ENCODE data around the gene ALDH1L1. TPM values are rescaled to one million over a fixed set of nuclear protein-coding genes. Genes with fewer than 3 reads are reported as not detected.

The ALDH1L1 gene
- total RNA-seq, 1 donor from 2014 or later = 7.7 TPM

DNA sequence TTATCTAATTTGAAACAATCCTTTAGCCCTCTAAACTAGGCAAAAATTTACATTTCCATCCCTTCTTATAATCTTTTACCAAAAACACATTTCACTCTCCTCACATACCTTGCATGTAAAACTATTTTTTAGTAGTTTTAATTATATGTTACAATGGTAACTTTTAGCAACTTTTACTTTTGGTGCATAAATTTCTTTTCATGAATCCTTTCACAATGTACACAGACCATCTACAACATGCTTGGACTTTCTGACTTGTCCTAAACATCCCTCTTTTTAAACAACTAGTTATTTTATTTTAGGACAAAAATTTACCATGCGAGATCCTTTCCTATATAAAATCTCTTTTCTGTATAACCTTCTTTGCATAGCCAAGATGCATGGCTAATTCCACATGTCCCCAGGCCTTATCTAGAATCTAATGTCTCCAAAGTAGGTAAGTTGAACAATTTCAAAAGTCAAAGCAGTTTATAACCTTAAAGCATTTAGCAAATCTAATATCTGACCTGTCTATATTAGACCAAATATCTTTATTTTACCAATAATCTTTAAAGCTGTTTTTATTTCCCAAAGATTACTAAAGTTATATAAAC, 14.4 kb upstream of the ALDH1L1 start:
- DNase-seq = no peak

GRCh38 chr3:126191246-126191645, 10.9 kb upstream of the ALDH1L1 start:
- DNase-seq = no peak

- no peak for DNase-seq
Measured at GRCh38 chr3:126187920-126188319, 7.5 kb upstream of the ALDH1L1 start.

DNA sequence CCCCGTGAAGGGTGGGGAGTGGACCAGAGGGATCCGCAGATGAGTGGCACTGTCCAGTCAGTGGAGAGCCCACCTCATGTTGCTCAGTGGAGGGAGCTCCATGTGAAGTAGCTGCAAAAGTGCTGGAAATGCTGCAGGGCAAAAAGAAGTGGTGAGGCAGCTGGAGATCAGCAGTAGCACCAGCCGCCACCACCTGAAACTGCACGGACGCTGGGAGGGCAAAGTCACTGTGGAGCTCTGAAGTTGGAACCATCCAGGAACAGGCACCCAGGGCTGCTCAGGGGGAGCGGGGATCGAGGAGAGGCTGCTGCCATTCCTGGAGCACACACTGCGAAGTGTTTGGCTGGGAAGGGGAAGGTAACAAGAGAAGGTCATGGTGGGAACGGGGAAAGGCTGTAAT, 6.4 kb upstream of the ALDH1L1 start:
- DNase-seq = no peak

- DNase-seq = no peak
Measured at GRCh38 chr3:126186271-126186670, 5.9 kb upstream of the ALDH1L1 start.

DNA sequence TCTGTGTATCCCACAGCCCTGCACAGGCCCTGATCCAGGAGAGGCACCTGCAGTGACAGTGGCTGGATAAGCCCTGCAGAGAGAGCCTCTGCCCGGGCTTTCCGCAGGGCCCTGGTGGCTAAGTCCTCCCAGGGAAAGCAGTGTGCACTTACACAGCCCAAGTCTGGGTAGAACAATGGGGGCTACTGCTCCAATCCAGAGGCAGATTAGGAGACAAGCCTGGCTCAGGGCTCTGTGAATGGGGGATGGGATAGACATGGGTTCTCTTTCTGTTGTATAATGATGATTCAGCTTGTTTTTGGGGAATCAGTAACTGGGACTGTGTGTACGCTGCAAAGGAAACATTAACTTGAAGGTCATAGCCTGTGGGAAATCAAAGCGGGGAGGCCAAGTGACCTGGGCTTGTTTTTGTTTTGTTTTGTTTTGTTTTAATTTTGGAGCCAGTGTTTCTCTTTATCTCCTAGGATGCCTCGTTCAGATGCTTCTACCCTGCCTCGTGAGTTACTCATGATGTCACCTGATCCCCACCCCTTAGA, 4.1 kb upstream of the ALDH1L1 start:
- no peak for DNase-seq

DNA sequence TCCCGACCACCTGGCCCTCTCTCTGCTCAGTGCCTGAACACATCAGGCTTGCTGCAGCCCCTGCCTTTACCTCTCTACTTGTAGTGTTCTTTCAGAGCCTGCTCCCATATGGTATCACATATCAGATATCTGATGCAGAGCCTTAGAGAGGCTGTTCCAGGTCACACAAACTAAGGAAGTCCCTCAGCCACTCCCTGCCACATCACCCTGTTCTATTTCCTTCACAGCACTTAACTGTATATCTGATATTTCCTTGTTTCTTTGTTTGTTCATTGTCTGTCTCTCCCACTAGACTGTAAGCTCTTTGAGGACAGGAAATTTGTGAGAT, 976 bp upstream of the ALDH1L1 start:
- DNase-seq = no peak

DNA sequence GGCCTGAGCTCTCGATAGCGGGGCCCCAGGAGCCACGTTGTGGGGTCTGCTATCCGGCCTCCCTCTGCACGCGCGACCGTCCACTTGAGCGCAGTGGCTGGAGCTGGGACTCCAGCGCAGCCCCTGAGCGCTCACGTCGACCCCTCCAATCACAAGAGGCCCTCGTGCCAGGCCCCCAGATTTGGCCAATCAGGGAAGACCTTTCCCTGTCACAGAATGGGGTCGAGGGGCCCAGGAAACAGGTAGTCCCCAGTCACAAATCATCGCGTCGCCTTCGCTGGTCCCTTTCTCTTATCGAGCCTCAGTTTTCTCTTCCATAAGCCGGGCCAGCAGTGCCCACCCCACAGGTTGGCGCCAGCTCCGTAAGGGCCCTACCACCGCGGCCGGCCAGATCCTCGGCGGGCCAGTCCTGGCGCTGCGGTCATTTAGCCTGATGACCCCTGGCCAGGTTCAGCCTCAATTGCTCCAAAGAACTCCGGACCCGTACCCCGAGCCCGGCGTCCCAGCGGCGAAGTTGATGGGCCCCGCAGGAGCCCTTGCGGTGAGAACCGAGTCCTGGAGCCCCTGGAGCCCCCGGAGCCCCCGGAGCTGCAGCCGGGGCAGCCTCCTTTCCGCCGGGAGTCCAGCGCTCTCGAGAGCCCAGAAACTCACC, 435 bp downstream of the ALDH1L1 start:
- DNase-seq = peak; percentile 65

GRCh38 chr3:126170073-126170777, 10.2 kb downstream of the ALDH1L1 start:
- DNase-seq = no peak

DNA sequence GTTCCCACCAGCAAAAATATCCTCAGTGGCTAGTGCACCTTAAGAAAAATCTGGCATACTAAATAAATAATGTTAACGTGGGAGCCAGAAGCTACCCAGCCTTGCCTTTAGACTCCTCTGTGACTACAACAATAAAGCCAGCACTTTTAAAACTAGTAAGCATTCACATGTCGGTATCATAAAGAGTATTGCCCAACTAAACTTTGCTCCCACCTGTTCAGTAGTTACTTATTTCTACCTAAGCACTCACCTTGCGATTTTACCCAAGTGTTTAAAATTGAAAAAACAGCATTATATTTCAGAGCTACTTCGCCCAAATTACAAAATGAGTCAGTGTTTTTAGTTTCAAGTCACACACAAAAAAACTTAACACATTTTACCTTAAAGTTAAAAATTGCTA, 12.8 kb downstream of the ALDH1L1 start:
- no peak for DNase-seq

GRCh38 chr3:126166009-126166408, 14.4 kb downstream of the ALDH1L1 start:
- DNase-seq = no peak

- DNase-seq = no peak
Measured at GRCh38 chr3:126161309-126161708, 19.1 kb downstream of the ALDH1L1 start.

DNA sequence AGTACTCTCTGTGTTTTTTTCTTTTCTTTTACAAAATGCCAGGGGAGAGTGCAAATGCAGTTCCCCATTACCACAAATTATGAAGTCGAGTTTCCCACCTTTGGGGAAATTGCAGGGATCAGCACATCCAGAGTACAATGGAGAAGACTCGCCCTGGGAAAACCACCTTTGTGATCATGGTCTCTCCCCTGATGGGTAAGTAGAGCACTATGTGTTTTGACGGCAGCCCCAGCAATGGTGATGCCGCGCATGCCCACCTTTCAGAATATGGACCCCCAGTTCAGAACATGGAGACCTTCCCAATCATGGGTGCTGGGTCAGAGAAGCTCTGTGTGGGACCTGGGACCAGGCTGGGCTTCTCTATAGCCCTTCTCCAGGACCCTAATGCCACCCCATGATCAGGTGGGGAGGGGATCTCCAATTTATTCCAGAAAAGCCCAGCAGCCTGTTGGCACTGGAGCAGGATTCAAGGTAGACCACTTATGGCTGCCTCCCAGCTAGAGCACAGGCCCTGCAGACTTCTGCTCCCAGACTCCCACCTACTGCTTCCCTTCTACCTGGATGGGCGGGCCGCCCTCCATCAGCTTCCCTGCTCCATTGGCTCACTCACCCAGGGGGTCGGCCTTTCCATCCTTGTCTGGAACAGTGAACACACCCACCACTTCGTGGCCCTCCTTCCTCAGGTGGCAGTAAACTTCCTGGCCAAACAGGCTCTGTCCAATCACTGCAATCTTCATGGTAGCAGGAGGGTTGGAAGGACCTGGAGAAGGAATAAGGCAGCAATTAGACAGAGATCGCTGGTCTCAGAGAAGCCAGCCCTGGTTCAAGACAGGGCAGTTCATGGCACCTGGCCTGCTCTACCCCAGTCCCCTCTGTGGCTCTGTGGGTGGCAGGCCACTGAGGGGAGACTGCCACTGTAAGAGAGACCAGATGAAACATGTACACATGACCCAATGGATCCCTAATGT, 19.9 kb downstream of the ALDH1L1 start:
- no peak for DNase-seq

DNA sequence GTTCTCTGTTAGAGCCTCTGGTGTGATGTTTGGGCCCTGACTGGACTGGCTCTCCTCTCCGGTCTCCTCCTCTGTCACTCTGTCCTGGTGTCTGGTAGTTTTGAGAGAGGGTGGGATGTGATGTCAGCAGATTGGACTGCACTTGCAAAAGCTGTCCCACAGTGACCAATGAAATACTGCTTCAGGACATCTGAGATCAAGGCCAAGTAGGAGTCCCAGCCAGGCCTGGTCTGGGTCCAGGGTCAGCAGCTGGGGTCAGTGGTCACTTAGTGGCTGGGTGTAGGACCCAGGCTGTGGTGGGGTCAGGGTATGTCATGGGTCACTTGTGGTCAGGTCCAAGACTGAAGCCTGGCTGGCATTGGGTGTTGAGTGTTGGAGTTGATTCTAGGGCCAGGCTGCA, 20.9 kb downstream of the ALDH1L1 start:
- no peak for DNase-seq

GRCh38 chr3:126158912-126159454, 21.4 kb downstream of the ALDH1L1 start:
- DNase-seq = no peak

DNA sequence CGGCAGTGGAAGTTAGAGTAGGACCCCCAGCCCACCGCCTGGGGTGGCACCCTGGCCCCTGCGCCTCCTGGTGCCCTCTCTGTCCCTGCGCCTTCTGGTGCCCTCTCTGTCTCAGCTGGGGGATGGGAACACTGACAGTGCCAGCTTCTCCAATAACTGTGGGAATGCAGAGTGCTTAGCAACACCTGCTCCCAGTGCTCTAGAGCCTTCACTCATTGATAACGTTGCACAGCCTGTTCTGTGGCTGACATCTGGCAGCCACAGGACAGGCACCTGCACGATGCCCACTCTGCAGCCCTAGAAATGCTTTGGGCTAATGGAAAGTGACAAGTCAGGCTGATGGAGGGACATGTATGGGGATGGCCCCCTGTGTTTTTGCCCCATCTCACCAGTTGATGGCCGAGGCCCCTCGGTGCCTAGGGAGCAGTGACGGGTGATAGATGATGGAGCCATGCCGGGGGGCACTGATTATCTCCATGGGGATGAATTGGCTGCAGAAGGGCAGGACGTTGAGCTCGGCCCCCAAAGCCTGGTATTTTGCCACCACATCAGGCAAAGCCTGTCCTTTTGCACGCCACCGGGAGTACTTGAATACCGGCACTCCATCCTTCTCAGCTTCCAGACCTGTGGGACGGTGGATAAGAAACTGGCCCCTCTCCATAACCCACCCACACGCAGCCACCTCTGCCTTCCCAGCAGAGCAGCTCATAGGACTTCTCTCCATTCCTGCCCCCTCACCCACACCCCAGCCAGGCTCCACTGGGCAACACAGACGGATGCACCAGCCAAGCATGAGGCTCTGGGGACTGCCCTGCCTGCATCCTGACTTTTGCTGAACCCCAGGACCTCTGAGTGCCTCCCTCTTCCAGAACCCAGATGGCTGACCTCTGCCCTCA, 22.1 kb downstream of the ALDH1L1 start:
- no peak for DNase-seq

GRCh38 chr3:126157083-126157768, 23.2 kb downstream of the ALDH1L1 start:
- no peak for DNase-seq

- DNase-seq = no peak
Measured at GRCh38 chr3:126156468-126156867, 23.9 kb downstream of the ALDH1L1 start.

GRCh38 chr3:126155819-126156218, 24.6 kb downstream of the ALDH1L1 start:
- DNase-seq = no peak

- no peak for DNase-seq
Measured at GRCh38 chr3:126155280-126155640, 25.1 kb downstream of the ALDH1L1 start.
